Neuronal stem cell (in vitro differentiated cells): ENCODE results near the gene AP1S1.

Experiments used
- DNase-seq: peaks from one replicate; pipeline ENCODE4 v3.0.0-alpha.2; 2013; ENCODE audit warnings: low spot score
- H2AFZ ChIP-seq: one replicate; pipeline ENCODE4 v1.6.1; 2013; ENCODE audit warnings: mild to moderate bottlenecking, low read length, inconsistent platforms
- H2AK5ac ChIP-seq: 2 replicates; pipeline ENCODE4 v1.6.1; 2013; ENCODE audit warnings: low read depth, mild to moderate bottlenecking, inconsistent platforms, low read length, moderate library complexity, mixed read lengths
- H2BK120ac ChIP-seq: 2 replicates; pipeline ENCODE4 v1.6.1; 2013; ENCODE audit warnings: low read depth, mild to moderate bottlenecking, inconsistent platforms, low read length, moderate library complexity, mixed read lengths
- H2BK12ac ChIP-seq: one replicate; pipeline ENCODE4 v1.6.1; 2013; ENCODE audit warnings: low read length, inconsistent platforms
- H2BK15ac ChIP-seq: 2 replicates; pipeline ENCODE4 v1.6.1; 2013; ENCODE audit warnings: mild to moderate bottlenecking, low read length, inconsistent platforms, mixed read lengths
- H2BK5ac ChIP-seq: one replicate; pipeline ENCODE4 v1.6.1; 2013; ENCODE audit warnings: inconsistent platforms, mild to moderate bottlenecking, low read length, moderate library complexity
- H3K14ac ChIP-seq: one replicate; pipeline ENCODE4 v1.6.1; 2013; ENCODE audit warnings: low read length, inconsistent platforms
- H3K18ac ChIP-seq: 2 replicates; pipeline ENCODE4 v1.6.1; 2013; ENCODE audit warnings: low read length, inconsistent platforms
- H3K23ac ChIP-seq: 2 replicates; pipeline ENCODE4 v1.6.1; 2013; ENCODE audit warnings: low read depth, mild to moderate bottlenecking, mixed read lengths, low read length, inconsistent platforms; ENCODE audit not compliant: poor library complexity
- H3K27ac ChIP-seq: replicated peaks from 3 replicates; pipeline ENCODE4 v1.5.1; 2013; ENCODE audit warnings: low read length, inconsistent platforms
- H3K27me3 ChIP-seq, 3 experiments: 2 replicates each; pipeline ENCODE4 v1.6.1; 2013; ENCODE audit warnings: low read length in 3 of 3, mild to moderate bottlenecking in 2 of 3, inconsistent platforms in 1 of 3, low read depth in 1 of 3, mixed read lengths in 1 of 3, moderate library complexity in 1 of 3; ENCODE audit not compliant: control insufficient read depth in 3 of 3, insufficient read depth in 3 of 3
- H3K36me3 ChIP-seq, 2 donors: replicated peaks in 1 of 2; 2 replicates each; pipeline ENCODE4 v1.6.1; 2013; ENCODE audit warnings: low read length in 2 of 2; ENCODE audit not compliant: control insufficient read depth in 2 of 2, insufficient read depth in 2 of 2
- H3K4ac ChIP-seq: 2 replicates; pipeline ENCODE4 v1.6.1; 2013; ENCODE audit warnings: inconsistent platforms, mild to moderate bottlenecking, low read length, moderate library complexity
- H3K4me1 ChIP-seq, 2 donors: 1 replicate in 1 of 2; 2 replicates in 1 of 2; pipeline ENCODE4 v1.6.1; 2013; ENCODE audit warnings: low read length in 2 of 2, low read depth in 1 of 2; ENCODE audit not compliant: control insufficient read depth in 2 of 2, insufficient read depth in 1 of 2
- H3K4me2 ChIP-seq: one replicate; pipeline ENCODE4 v1.6.1; 2013; ENCODE audit warnings: mild to moderate bottlenecking, low read length, inconsistent platforms; ENCODE audit not compliant: insufficient read depth, poor library complexity, severe bottlenecking
- H3K4me3 ChIP-seq, 2 donors: 2 replicates each; pipeline ENCODE4 v1.5.1; 2013; ENCODE audit warnings: low read length in 2 of 2, mild to moderate bottlenecking in 2 of 2, inconsistent platforms in 1 of 2, moderate library complexity in 1 of 2
- H3K79me1 ChIP-seq: one replicate; pipeline ENCODE4 v1.6.1; 2013; ENCODE audit warnings: low read depth, mild to moderate bottlenecking, inconsistent platforms, low read length, moderate library complexity
- H3K9ac ChIP-seq: one replicate; pipeline ENCODE4 v1.6.1; 2013; ENCODE audit warnings: mild to moderate bottlenecking, low read depth, low read length, inconsistent platforms; ENCODE audit not compliant: poor library complexity
- H3K9me3 ChIP-seq, 2 donors: replicated peaks in 1 of 2; 2 replicates each; pipeline versions ENCODE3 to v1.6.1; 2013; ENCODE audit warnings: low read length in 2 of 2, mild to moderate bottlenecking in 2 of 2, inconsistent platforms in 1 of 2, low read depth in 1 of 2, mixed read lengths in 1 of 2, moderate library complexity in 1 of 2; ENCODE audit not compliant: control insufficient read depth in 2 of 2, insufficient read depth in 1 of 2
- H4K8ac ChIP-seq: one replicate; pipeline ENCODE4 v1.6.1; 2013; ENCODE audit warnings: low read depth, mild to moderate bottlenecking, inconsistent platforms, low read length, moderate library complexity
- H4K91ac ChIP-seq: one replicate; pipeline ENCODE4 v1.6.1; 2013; ENCODE audit warnings: low read length, low read depth, mild to moderate bottlenecking, inconsistent platforms; ENCODE audit not compliant: poor library complexity
- WGBS, 2 donors: extraction: QIAGEN DNeasy Blood & Tissue Kit; methylation state at CpG; one replicate each; pipeline ENCODE4 v1.1.7; 2013; ENCODE audit warnings: missing lambda C conversion rate in 2 of 2, mixed read lengths in 1 of 2; ENCODE audit not compliant: insufficient read length in 2 of 2, insufficient replicate concordance in 1 of 2; ENCODE audit errors: extremely low coverage in 2 of 2; 5-methylcytosine and 5-hydroxymethylcytosine counted together

The AP1S1 gene

DNA sequence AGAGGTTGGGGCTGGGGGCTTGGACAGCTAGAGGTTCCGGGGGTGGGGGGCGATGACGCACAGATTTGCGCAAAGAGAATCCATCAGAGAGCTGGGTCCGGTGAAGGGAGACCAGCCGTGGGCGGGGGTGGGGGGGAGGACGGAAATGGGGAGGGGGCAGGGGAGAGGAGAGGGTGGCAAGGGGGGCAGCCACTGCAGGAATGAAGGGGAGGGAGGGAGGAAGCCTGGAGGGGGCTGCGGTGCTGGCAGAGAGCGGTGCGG, 12.3 kb downstream of the AP1S1 start:
- H3K4me3 ChIP-seq, result peak overlapping the region in 1 of 2 donors; percentile 41

DNA sequence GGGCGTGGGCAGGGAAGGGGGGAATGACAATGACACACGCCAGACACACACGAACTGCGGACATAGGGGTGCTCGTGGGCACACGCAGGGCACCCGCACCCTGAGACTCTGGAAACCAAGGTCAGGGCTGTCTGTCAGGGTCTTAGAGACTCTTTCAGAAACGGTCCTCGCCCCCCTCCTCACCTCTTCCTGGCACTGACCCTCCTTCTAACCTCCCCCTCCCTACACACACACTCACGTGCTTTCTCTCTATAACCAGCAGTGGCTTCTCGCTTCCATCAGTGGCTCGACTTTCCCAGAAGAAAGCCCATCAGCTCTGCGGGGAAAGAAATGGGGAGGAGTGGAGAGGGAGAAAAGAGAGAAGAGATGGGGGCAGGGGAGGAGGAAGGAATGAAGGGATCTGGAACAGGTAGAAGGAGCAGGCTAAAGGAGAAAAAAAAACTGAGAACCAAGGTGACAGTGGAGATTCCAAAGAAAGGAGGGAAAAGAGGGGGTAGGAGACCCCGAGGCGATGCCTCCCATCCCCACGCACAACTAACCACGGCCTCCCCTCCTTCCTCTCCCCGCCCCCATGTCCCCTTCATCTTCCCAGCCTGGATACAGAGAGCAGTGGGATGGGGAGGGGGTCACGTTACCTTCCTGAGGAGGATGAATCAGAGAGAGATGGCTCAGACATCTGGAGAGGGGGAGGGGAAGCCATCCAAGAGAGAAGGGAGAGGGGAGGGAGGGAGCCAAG, 12.8 kb downstream of the AP1S1 start:
- Histone ChIP-seq H3K9me3 (no peaks in the 10 kb centered on the region), H3K23ac (no peak overlapping the region), H3K4me3 (peak overlapping the region in 1 of 2 donors; percentile 35), H3K79me1 (no peaks in the 10 kb centered on the region), H3K27me3 (peaks cover 38 to 85% (median 52%) of the 10 kb centered on the region in 3 experiments), H3K4ac (no peak overlapping the region), H2BK15ac (no peak overlapping the region), H2AK5ac (no peak overlapping the region), H2BK12ac (no peak overlapping the region), H3K27ac (no peak overlapping the region), H3K18ac (peak overlapping the region; percentile 63), H2BK5ac (no peak overlapping the region), H3K36me3 (no peaks in the 10 kb centered on the region), H2BK120ac (no peak overlapping the region), H2AFZ (peak overlapping the region; percentile 13), H3K14ac (no peak overlapping the region), H3K4me2 (peak overlapping the region; percentile 38), H4K91ac (no peak overlapping the region), H4K8ac (no peak overlapping the region), H3K9ac (peak overlapping the region; percentile 55), H3K4me1 (peaks cover 50 to 71% of the 10 kb centered on the region in 2 donors)
- no peak for DNase-seq
- WGBS, 2 donors, result no CpG with 5 or more reads among the region's 19 CpGs

More for the DNA sequence above, 12.3 kb downstream of the AP1S1 start:
- Histone ChIP-seq H3K9ac (no peak overlapping the region), H2AK5ac (no peak overlapping the region), H2BK12ac (no peak overlapping the region), H2BK15ac (no peak overlapping the region), H3K4me1 (peaks cover 47 to 71% of the 10 kb centered on the region in 2 donors), H2BK5ac (no peak overlapping the region), H3K27me3 (peaks cover 33 to 80% (median 47%) of the 10 kb centered on the region in 3 experiments), H3K27ac (no peak overlapping the region), H3K9me3 (no peaks in the 10 kb centered on the region), H4K91ac (no peak overlapping the region), H3K79me1 (no peaks in the 10 kb centered on the region), H3K14ac (no peak overlapping the region), H3K4me2 (peak overlapping the region; percentile 85), H4K8ac (no peak overlapping the region), H3K23ac (no peak overlapping the region), H3K4ac (no peak overlapping the region), H2BK120ac (no peak overlapping the region), H3K18ac (peak overlapping the region; percentile 63), H3K36me3 (no peaks in the 10 kb centered on the region), H2AFZ (peak overlapping the region; percentile 13)
- no CpG with 5 or more reads among the region's 11 CpGs for WGBS, 2 donors
- DNase-seq, result no peak

DNA sequence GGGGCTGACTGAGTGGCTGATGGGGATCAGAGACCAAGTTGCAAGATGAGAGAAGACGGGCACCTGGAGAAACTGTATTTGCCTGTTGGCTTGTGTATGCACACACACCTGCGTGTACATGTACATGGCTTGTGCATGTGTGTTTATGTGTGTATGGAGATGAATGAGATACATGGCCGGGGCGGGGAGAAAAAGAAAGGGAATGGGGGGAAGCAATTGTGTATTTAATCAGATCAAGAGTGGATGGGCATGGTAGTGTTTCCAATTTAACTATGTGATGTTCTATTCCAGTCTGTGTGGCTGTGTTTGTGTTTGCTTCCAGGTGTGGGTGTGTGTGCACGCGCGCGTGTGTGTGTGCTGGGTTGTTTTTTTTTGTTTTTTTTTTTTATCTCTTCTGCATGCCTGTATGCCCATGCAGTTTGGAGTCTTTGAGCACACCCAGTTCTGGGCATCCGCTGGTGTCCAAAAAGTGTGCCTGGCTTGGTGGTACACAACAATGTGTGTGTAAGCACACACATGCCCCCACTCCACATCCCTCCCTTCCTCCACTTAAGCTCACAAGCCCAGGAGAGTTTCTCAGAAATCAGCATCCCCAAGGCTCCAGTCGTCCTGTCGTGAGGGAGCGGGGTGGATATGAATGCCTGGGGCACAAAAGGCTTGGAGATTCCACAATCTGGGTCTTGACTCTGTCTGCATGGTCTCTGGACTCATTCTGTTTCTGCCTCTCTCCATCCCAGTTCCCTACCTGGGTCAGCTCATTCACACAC, 13.6 kb downstream of the AP1S1 start:
- no peak overlapping the region for H3K4me2 ChIP-seq
- peaks cover 45 to 92% (median 59%) of the 10 kb centered on the region in 3 experiments for H3K27me3 ChIP-seq
- DNase-seq, result no peak
- H3K27ac ChIP-seq, result no peak overlapping the region
- no peak overlapping the region for H2BK15ac ChIP-seq
- H3K18ac ChIP-seq, result no peak overlapping the region
- H4K8ac ChIP-seq, result no peak overlapping the region
- H3K9me3 ChIP-seq, result no peaks in the 10 kb centered on the region
- H3K23ac ChIP-seq, result no peak overlapping the region
- H3K14ac ChIP-seq, result no peak overlapping the region
- H2BK5ac ChIP-seq, result no peak overlapping the region
- H3K4me3 ChIP-seq, result no peak overlapping the region
- no peak overlapping the region for H3K9ac ChIP-seq
- H3K79me1 ChIP-seq, result no peaks in the 10 kb centered on the region
- H2AFZ ChIP-seq, result no peak overlapping the region
- H3K36me3 ChIP-seq, result no peaks in the 10 kb centered on the region
- no peak overlapping the region for H4K91ac ChIP-seq
- peaks cover 52 to 73% of the 10 kb centered on the region in 2 donors for H3K4me1 ChIP-seq
- H2AK5ac ChIP-seq, result no peak overlapping the region
- no peak overlapping the region for H2BK120ac ChIP-seq
- no peak overlapping the region for H2BK12ac ChIP-seq
- WGBS, 2 donors, result no CpG with 5 or more reads among the region's 12 CpGs
- H3K4ac ChIP-seq, result no peak overlapping the region

DNA sequence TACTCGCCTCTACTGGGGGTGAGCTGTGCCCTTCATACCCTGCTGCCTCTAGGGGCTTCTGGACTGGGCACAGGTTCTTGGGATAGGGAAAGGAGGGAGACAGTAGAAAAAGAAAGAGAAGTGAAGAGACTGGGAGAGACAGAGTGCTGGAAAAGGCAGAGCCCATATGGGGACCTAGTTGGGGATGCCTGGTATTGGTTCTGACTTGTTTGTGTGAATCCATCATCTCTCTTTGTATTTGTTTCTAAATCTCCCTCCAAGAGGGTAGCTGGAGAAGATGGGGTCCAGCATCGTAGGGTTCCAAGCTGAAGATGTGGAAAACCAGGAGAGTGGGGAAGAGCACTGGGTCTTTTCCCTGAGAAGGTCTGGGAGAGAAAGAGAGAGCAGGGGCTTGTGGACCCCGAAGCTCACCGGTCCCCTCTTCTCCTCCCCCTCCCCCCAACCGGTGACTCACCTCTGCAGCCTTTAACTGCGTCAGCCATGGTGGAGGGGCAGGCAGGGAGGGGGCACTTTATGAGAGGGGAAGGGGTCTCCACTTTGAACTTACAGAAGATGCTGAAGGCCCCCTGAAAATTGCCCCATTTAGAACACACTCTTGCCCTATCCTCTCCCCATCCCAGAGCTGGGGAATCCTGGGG, 14.3 kb downstream of the AP1S1 start:
- H3K4me1 ChIP-seq, result peaks cover 57 to 77% of the 10 kb centered on the region in 2 donors
- no peaks in the 10 kb centered on the region for H3K79me1 ChIP-seq
- no peak overlapping the region for H3K27ac ChIP-seq
- H3K4me3 ChIP-seq, result no peak overlapping the region
- DNase-seq, result no peak
- peaks cover 52 to 96% (median 66%) of the 10 kb centered on the region in 3 experiments for H3K27me3 ChIP-seq
- H3K9me3 ChIP-seq, result no peaks in the 10 kb centered on the region
- H3K14ac ChIP-seq, result no peak overlapping the region
- no peak overlapping the region for H4K8ac ChIP-seq
- no peak overlapping the region for H2BK15ac ChIP-seq
- H3K23ac ChIP-seq, result no peak overlapping the region
- H2AFZ ChIP-seq, result no peak overlapping the region
- H3K9ac ChIP-seq, result no peak overlapping the region
- no CpG with 5 or more reads among the region's 6 CpGs for WGBS, 2 donors
- no peak overlapping the region for H3K4me2 ChIP-seq
- H4K91ac ChIP-seq, result no peak overlapping the region
- no peak overlapping the region for H2BK5ac ChIP-seq
- no peak overlapping the region for H3K18ac ChIP-seq
- H2BK12ac ChIP-seq, result no peak overlapping the region
- no peak overlapping the region for H2BK120ac ChIP-seq
- peak overlapping the region; percentile 9 for H2AK5ac ChIP-seq
- no peaks in the 10 kb centered on the region for H3K36me3 ChIP-seq
- no peak overlapping the region for H3K4ac ChIP-seq
